Activated CD4-positive, alpha-beta T cell treated with anti-CD3 and anti-CD28 coated beads for 4 hours (primary cell): Measurements from ENCODE around the gene UGT1A4.
"Not testable (repeated sequence)": the region's sequence is repeated elsewhere in the genome, so short reads cannot be mapped to it uniquely, and the experiment has no call there.

Experiments
- DNase-seq, 2 donors: peaks; one replicate each; pipeline ENCODE4 v3.0.0-alpha.2; 2020

UGT1A4 gene

GRCh38 chr2:233751212-233752009 is 32.9 kb downstream of the UGT1A4 start:
- DNase-seq: not testable (repeated sequence)

GRCh38 chr2:233754872-233755611 is 36.5 kb downstream of the UGT1A4 start:
- DNase-seq: no peak

- DNase-seq: no peak
Measured at GRCh38 chr2:233756429-233757081, 38.0 kb downstream of the UGT1A4 start.

- no peak for DNase-seq
Measured at GRCh38 chr2:233758141-233758540, 39.6 kb downstream of the UGT1A4 start.

GRCh38 chr2:233758849-233759248 is 40.3 kb downstream of the UGT1A4 start:
- DNase-seq: no peak

- no peak for DNase-seq
Measured at GRCh38 chr2:233760043-233760442, 41.5 kb downstream of the UGT1A4 start, which contains the start of gene UGT1A1. Gene UGT1A1, plus strand, starts transcription at chr2:233760270. Its CDS starts 18 bp downstream, at chr2:233760288.

- no peak for DNase-seq
Measured at GRCh38 chr2:233761040-233761769, 42.7 kb downstream of the UGT1A4 start.

- DNase-seq: no peak
Measured at GRCh38 chr2:233764264-233764663, 45.7 kb downstream of the UGT1A4 start.

GRCh38 chr2:233764761-233765160 is 46.2 kb downstream of the UGT1A4 start:
- no peak for DNase-seq

GRCh38 chr2:233766416-233766815 is 47.9 kb downstream of the UGT1A4 start:
- DNase-seq: no peak

GRCh38 chr2:233768076-233768475 is 49.5 kb downstream of the UGT1A4 start:
- DNase-seq: no peak

- DNase-seq: no peak
Measured at GRCh38 chr2:233769260-233769659, 50.7 kb downstream of the UGT1A4 start.

GRCh38 chr2:233772153-233772552 is 53.6 kb downstream of the UGT1A4 start:
- DNase-seq: no peak

- DNase-seq: no peak
Measured at GRCh38 chr2:233772583-233772982, 54.0 kb downstream of the UGT1A4 start.

GRCh38 chr2:233773854-233774253 is 55.3 kb downstream of the UGT1A4 start:
- no peak for DNase-seq

- no peak for DNase-seq
Measured at GRCh38 chr2:233775414-233775813, 56.9 kb downstream of the UGT1A4 start.

GRCh38 chr2:233778030-233778429 is 59.5 kb downstream of the UGT1A4 start, which contains the start of gene MROH2A:
Gene MROH2A, plus strand, starts transcription at chr2:233778330. Its CDS starts 1,029 bp downstream, at chr2:233779359.
- no peak for DNase-seq

- no peak for DNase-seq
Measured at GRCh38 chr2:233779722-233780121, 61.2 kb downstream of the UGT1A4 start.

GRCh38 chr2:233780771-233781170 is 62.2 kb downstream of the UGT1A4 start:
- no peak for DNase-seq

GRCh38 chr2:233789554-233789953 is 71.0 kb downstream of the UGT1A4 start:
- no peak for DNase-seq

GRCh38 chr2:233791151-233791882 is 72.8 kb downstream of the UGT1A4 start:
- no peak for DNase-seq

- DNase-seq: no peak
Measured at GRCh38 chr2:233791883-233792329, 73.4 kb downstream of the UGT1A4 start.
